ENCODE data around the gene EDC4. TPM values are rescaled to one million over a fixed set of nuclear protein-coding genes. Genes with fewer than 3 reads are reported as not detected.

The EDC4 gene
- total and polyA plus RNA-seq, 9 of the 15 experiments (the other 6 are each of a cell fraction or from before 2014, with no cell fraction given), result 1.1 to 131 (median 74.0) TPM

- TF ChIP-seq KLF13 (tag; IDR thresholded peaks at IDR 0.05; ENCODE audit: borderline replicate concordance, low read depth) (peak; percentile 44; the same call in 1 of the 2 replicates), RBBP5 (IDR thresholded peaks at IDR 0.05; ENCODE audit: borderline replicate concordance, insufficient read depth, low read length, poor library complexity, severe bottlenecking) (peak; percentile 70), ZNF766 (CRISPR knock-in tag; conservative IDR thresholded peaks at IDR 0.05) (0 out of 2 replicates have a peak, but pooled peaks have one; percentile 51), THRAP3 (IDR thresholded peaks at IDR 0.05; ENCODE audit: borderline replicate concordance) (no peak), PRDM10 (IDR thresholded peaks at IDR 0.05; ENCODE audit: partially characterized antibody) (no peak), SMAD4 (CRISPR knock-in tag; conservative IDR thresholded peaks at IDR 0.05) (peak; percentile 50), SP2 (IDR thresholded peaks at IDR 0.05; ENCODE audit: extremely low read depth, low read depth, low read length, poor library complexity, severe bottlenecking) (no peak), HDAC6 (IDR thresholded peaks at IDR 0.05; ENCODE audit: low read depth, low read length) (no peak), KAT7 (CRISPR knock-in tag; IDR thresholded peaks at IDR 0.05; ENCODE audit: borderline replicate concordance) (peak; percentile 85), MYC (IDR thresholded peaks at IDR 0.05; ENCODE audit: low read depth, low read length) (peak; percentile 91), MYC (CRISPR knock-in tag; IDR thresholded peaks at IDR 0.05; ENCODE audit: borderline replicate concordance, low read depth) (peak; percentile 80; the same call in 1 of the 2 replicates), RBFOX2 (IDR thresholded peaks at IDR 0.05; ENCODE audit: low read depth, low read length) (peak; percentile 99), NCOR1 (IDR thresholded peaks at IDR 0.05) (no peak), HDAC1 (IDR thresholded peaks at IDR 0.05) (peak in 1 of 2 experiments; percentile 92; a peak in 2 of 4 replicates), HOXB6 (CRISPR knock-in tag; IDR thresholded peaks at IDR 0.05; ENCODE audit: borderline replicate concordance) (no peak), TAF9B (IDR thresholded peaks at IDR 0.05; ENCODE audit: partially characterized antibody) (peak; percentile 75), RB1 (IDR thresholded peaks at IDR 0.05; ENCODE audit: low read depth) (peak; percentile 86), IRF9 (tag; IDR thresholded peaks at IDR 0.05) (no peak), ZNF124 (CRISPR knock-in tag; IDR thresholded peaks at IDR 0.05) (no peak), E2F6 (IDR thresholded peaks at IDR 0.05; ENCODE audit: borderline replicate concordance in 1 of 2, extremely low read depth in 1 of 2, insufficient read depth in 1 of 2, insufficient read length in 1 of 2, low read depth in 1 of 2, low read length in 1 of 2, poor library complexity in 1 of 2, severe bottlenecking in 1 of 2) (peak; percentile 78 to 84), ETV1 (tag; conservative IDR thresholded peaks at IDR 0.05; ENCODE audit: low read depth) (peak; percentile 26)
Observed at GRCh38 chr16:67833415-67834241, 39.2 kb upstream of the EDC4 start (continued).
